ENCODE data around the gene HAGHL.

DNA sequence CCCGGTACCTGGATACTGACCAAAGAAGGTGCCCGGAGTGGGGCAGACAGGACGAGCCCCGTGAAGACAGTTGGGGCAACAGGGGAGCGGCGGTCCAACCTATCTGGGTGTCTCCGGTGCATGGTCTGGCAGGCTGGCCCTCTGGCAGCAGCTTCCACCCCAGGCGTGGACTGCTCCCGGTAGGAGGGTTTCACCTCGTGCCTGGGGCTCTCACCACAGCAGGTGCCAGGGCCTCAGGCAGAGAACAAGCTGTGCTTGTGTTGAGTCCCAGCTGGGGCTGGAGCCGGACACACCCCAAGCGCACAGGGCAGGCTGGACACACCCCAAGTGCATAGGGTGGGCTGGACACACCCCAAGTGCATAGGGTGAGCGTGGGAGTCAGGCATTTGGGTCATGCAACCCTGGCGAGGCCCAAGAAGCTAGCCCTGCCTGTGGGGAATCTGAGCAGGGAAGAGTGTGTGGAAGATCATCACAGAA lies 19.8 kb upstream of the HAGHL start:
- no peak for TF ChIP-seq CTCF (conservative IDR thresholded peaks at IDR 0.05; ENCODE audit: low read length)
- TF ChIP-seq EZH2phosphoT487 (IDR thresholded peaks at IDR 0.05; ENCODE audit: borderline replicate concordance): no peak

Measured in Loucy (cell line).